Urinary bladder (tissue), 4 donors: ENCODE data around the gene PHF14. TPM values are rescaled to one million over a fixed set of nuclear protein-coding genes. Genes with fewer than 3 reads are reported as not detected.
"Not testable (repeated sequence)": the region's sequence is repeated elsewhere in the genome, so short reads cannot be mapped to it uniquely, and the experiment has no call there.

ENCODE experiments used
- DNase-seq: peaks from one replicate; pipeline ENCODE4 v3.0.0-alpha.2; 2015; ENCODE audit errors: extremely low spot score
- H3K27ac ChIP-seq: one replicate; pipeline ENCODE4 v1.5.1; 2013; ENCODE audit warnings: low read depth, mild to moderate bottlenecking, moderate library complexity
- H3K36me3 ChIP-seq: one replicate; pipeline ENCODE4 v1.6.1; 2013; ENCODE audit warnings: mild to moderate bottlenecking, moderate library complexity; ENCODE audit not compliant: insufficient read depth
- H3K4me1 ChIP-seq: one replicate; pipeline ENCODE4 v1.6.1; 2013; ENCODE audit warnings: mild to moderate bottlenecking, moderate library complexity; ENCODE audit not compliant: insufficient read depth
- H3K4me3 ChIP-seq: one replicate; pipeline ENCODE4 v1.5.1; 2013; ENCODE audit warnings: low read depth, low read length
- WGBS: extraction: QIAGEN DNeasy Blood & Tissue Kit; methylation state at CpG from one replicate; pipeline ENCODE4 v1.1.7; 2013; 5-methylcytosine and 5-hydroxymethylcytosine counted together
- polyA plus RNA-seq: library from polyadenylated mRNA; stranded (reverse); fragments of 200-250 nt; gene quantifications from one replicate; pipeline ENCODE4 v1.2.3, GENCODE V29; 2013
- total RNA-seq: library from RNA; depleted of rRNA; stranded (reverse); fragments of >200 nt; gene quantifications from one replicate; pipeline ENCODE4 v1.2.3, GENCODE V29; 2014
- donor health status: healthy with polysubstance abuse.
- donor health status: healthy.

PHF14 gene
- total and polyA plus RNA-seq, 2 donors: 17.4 to 169 TPM

- H3K36me3 ChIP-seq, H3K4me1 ChIP-seq, H3K4me3 ChIP-seq, DNase-seq, H3K27ac ChIP-seq: not testable (repeated sequence)
- 85% methylated on average over 4 of the region's 4 CpGs for WGBS
Measured at GRCh38 chr7:10953078-10953750, 20.5 kb upstream of the PHF14 start.

GRCh38 chr7:10956528-10956927 lies 17.1 kb upstream of the PHF14 start:
- DNase-seq: no peak
- H3K4me1 ChIP-seq: no peaks in the 10 kb centered on the region
- no peaks in the 10 kb centered on the region for H3K36me3 ChIP-seq
- H3K4me3 ChIP-seq: no peak overlapping the region
- no peak overlapping the region for H3K27ac ChIP-seq
- 88% methylated on average over 4 of the region's 4 CpGs for WGBS

GRCh38 chr7:10960242-10960641 lies 13.4 kb upstream of the PHF14 start:
- not testable (repeated sequence) for H3K27ac ChIP-seq, H3K36me3 ChIP-seq, H3K4me3 ChIP-seq, DNase-seq, H3K4me1 ChIP-seq
- 91% methylated on average over 1 of the region's 1 CpG for WGBS

- WGBS: 97% methylated on average over 4 of the region's 4 CpGs
- not testable (repeated sequence) for DNase-seq
Measured at GRCh38 chr7:10965016-10965415, 8.7 kb upstream of the PHF14 start.

GRCh38 chr7:10972174-10972573 lies 1.5 kb upstream of the PHF14 start:
- no peaks in the 10 kb centered on the region for H3K36me3 ChIP-seq
- WGBS: 97% methylated on average over 5 of the region's 5 CpGs
- H3K27ac ChIP-seq: no peak overlapping the region
- no peaks in the 10 kb centered on the region for H3K4me1 ChIP-seq
- DNase-seq: no peak
- no peak overlapping the region for H3K4me3 ChIP-seq

More at GRCh38 chr7:10965016-10965415, 8.7 kb upstream of the PHF14 start:
- not testable (repeated sequence) for H3K4me3 ChIP-seq, H3K36me3 ChIP-seq, H3K27ac ChIP-seq, H3K4me1 ChIP-seq

GRCh38 chr7:10973942-10974911 lies 555 bp downstream of the PHF14 start:
- Histone ChIP-seq H3K4me1 (no peaks in the 10 kb centered on the region), H3K4me3 (peak overlapping the region; percentile 75), H3K27ac (peak overlapping the region; percentile 27), H3K36me3 (no peaks in the 10 kb centered on the region)
- 1% methylated on average over 47 of the region's 47 CpGs for WGBS
- DNase-seq: peak; percentile 14

- no peak overlapping the region for H3K4me3 ChIP-seq
- WGBS: 77% methylated on average over 4 of the region's 4 CpGs
- H3K27ac ChIP-seq: no peak overlapping the region
- no peaks in the 10 kb centered on the region for H3K36me3 ChIP-seq
- DNase-seq: no peak
- H3K4me1 ChIP-seq: no peaks in the 10 kb centered on the region
Measured at GRCh38 chr7:10977113-10977512, 3.4 kb downstream of the PHF14 start.

GRCh38 chr7:10981317-10981716 lies 7.6 kb downstream of the PHF14 start:
- no peak for DNase-seq
- Histone ChIP-seq H3K27ac (no peak overlapping the region), H3K4me3 (no peak overlapping the region), H3K4me1 (no peaks in the 10 kb centered on the region), H3K36me3 (no peaks in the 10 kb centered on the region)
- WGBS: 97% methylated on average over 3 of the region's 3 CpGs

- H3K4me1 ChIP-seq, H3K4me3 ChIP-seq, H3K27ac ChIP-seq, DNase-seq, H3K36me3 ChIP-seq: not testable (repeated sequence)
- 97% methylated on average over 6 of the region's 6 CpGs for WGBS
Measured at GRCh38 chr7:10990748-10991147, 17.1 kb downstream of the PHF14 start.

GRCh38 chr7:10995482-10996166 lies 22.0 kb downstream of the PHF14 start:
- DNase-seq, H3K27ac ChIP-seq, H3K4me3 ChIP-seq, H3K4me1 ChIP-seq, H3K36me3 ChIP-seq: not testable (repeated sequence)
- WGBS: 97% methylated on average over 34 of the region's 34 CpGs

GRCh38 chr7:10998996-10999757 lies 25.5 kb downstream of the PHF14 start:
- WGBS: 86% methylated on average over 4 of the region's 4 CpGs
- H3K27ac ChIP-seq: no peak overlapping the region

GRCh38 chr7:11005202-11005601 lies 31.5 kb downstream of the PHF14 start:
- Histone ChIP-seq H3K36me3 (peaks cover 2% of the 10 kb centered on the region), H3K4me1 (no peaks in the 10 kb centered on the region), H3K4me3 (no peak overlapping the region), H3K27ac (no peak overlapping the region)
- no peak for DNase-seq

More at GRCh38 chr7:10998996-10999757, 25.5 kb downstream of the PHF14 start:
- H3K4me1 ChIP-seq: no peaks in the 10 kb centered on the region
- no peak for DNase-seq
- H3K4me3 ChIP-seq: no peak overlapping the region
- peaks cover 2% of the 10 kb centered on the region for H3K36me3 ChIP-seq

- Histone ChIP-seq H3K4me3 (no peak overlapping the region), H3K4me1 (no peaks in the 10 kb centered on the region), H3K27ac (no peak overlapping the region), H3K36me3 (peaks cover 2% of the 10 kb centered on the region)
- 68% methylated on average over 3 of the region's 3 CpGs for WGBS
- DNase-seq: no peak
Measured at GRCh38 chr7:11006291-11006690, 32.6 kb downstream of the PHF14 start.
